SH-SY5Y (cell line): ENCODE data around the gene DSCAML1.
A peak's percentile ranks its signal among the peaks of the same experiment; 100 is the strongest.

Experiments used
- GATA2 ChIP-seq: IDR thresholded peaks from 2 replicates; pipeline ENCODE4 v1.6.1; 2011; ENCODE audit warnings: mild to moderate bottlenecking, low read depth, low read length
- GATA3 ChIP-seq: IDR thresholded peaks from 2 replicates; pipeline ENCODE4 v1.6.1; 2011; ENCODE audit warnings: low read depth, mild to moderate bottlenecking, low read length, moderate library complexity

Gene DSCAML1

DNA sequence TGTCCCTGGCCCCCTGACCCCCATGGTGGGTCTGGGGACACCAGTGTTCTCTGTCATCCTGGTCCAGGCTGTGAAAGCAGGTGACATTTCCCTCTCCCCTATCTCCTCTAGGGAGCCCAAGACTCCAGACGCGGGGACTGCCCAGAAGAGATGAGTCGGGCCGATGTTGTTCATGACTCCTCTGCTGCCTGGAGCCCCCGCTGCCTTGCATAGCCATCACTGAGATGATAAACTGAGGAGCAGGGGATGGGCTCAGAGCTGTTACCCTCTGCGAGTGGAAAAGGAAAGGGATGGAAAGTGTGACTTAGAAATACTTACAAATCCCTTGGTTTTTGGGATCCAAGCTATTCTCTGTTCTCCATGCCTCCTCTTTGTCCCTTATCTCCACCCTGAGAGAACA lies 209.6 kb downstream of the DSCAML1 start:
- no peak for TF ChIP-seq GATA3
- TF ChIP-seq GATA2 = no peak

DNA sequence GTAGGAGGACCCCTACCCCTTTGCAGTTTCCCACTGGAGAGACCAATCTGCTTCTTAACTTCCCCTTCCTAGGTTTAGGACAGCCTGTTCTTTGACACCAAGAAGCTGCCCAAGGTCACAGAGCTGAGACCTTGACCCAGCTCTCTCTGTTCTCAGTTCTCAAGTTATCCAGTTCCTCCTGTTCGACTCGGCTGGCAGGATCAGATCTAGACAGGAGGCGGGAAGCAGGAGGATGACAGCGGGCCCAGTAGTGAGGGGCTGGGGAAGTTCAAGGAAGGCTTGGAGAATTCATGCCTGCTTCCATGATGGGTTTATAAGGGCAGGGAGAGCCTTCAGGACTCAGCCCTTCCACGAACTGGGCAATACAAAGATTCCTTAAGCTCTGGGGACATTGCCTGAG lies 210.6 kb downstream of the DSCAML1 start:
- TF ChIP-seq GATA2 (no peak), GATA3 (no peak)

DNA sequence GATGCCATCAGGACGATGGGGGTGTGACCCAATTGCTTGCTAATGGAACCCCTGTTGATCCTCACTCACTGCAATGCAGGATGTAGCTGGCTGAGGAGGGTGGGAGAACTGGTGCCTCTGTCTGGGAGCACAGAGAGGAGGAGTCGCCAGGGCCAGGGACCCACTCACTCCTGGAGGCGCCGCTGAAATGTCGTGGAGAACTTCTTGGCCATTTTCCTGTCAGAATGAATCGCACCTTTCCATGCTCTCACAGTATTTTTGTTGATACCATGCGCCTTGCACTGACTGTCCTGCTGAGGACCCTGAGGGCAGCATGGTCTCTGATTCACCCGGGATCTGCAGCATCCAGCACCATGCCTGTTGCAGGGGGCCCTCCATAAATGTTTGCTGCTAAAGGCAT lies 211.4 kb downstream of the DSCAML1 start:
- no peak for TF ChIP-seq GATA2
- no peak for TF ChIP-seq GATA3

DNA sequence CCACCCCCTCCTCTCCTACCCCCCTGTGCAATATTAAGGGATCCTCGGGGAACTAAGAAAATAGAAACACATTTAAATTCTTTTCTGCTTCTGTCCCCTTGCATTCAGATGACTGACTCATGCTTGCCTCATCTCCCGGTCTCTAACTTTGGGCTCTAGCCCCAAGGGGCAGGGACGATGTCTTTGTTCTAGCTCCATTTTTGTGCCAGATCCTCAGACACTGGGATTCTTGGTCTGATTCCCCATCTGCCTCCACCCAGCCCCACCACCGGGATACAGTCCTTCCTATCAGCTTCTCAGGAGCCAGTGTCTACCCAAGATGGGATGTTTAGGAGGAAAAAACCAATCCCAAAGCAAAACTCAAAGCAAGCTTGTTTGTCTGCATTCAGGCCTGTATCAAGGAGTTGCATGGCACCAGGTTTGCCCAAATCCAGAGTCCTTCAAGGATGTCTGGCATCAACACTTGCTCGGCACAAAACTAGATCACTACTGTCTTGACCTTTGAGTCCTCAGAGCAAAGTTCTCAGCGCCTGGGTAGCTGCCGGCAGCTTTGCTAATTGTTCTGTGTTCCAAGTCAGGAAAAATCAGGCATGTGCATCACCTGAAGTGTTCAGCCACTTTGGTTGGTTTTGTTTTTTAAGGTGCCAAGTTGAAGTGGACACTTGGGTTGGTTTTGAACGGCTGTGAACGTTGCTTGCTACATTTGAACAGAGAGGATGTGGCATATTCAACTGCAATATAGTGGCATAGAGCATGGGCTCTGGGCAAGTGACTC lies 212.8 kb downstream of the DSCAML1 start:
- TF ChIP-seq GATA2 (no peak), GATA3 (no peak)

DNA sequence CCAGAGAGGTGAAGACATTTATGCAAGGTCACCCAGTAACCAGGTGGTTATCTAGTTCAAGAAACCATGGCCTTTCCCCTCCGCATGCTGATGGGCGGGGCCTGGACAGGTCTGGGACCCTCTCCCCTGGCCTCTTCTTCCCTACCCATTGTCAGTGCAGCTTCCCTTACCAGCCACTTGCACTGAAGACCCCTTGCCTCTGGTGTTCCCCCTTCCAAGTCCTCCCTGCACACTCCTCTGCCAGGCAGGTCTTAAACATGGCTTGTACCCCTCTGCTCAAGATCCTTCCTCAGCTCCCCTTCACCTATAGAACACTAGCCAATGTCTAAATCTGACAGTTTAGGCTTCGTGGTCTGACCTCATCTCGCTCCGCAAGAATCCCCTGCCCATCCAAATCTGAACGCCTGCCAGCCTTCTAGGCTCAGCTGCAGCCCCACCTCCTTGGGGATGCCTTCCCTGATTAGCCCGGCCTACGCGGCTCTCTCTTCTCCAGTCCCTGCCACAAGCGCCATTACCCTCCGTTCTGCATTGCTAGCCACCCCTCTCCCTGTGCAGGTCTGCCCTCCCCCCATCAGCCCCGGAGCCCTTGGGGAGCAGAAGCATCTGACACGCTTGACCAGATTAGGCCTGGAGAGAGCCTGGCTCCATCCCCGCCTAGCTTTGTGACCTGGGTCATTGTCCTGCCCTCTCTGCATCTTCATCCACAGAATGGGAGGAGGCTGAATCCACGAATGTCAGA lies 213.8 kb downstream of the DSCAML1 start:
- TF ChIP-seq GATA2 (no peak), GATA3 (no peak)

DNA sequence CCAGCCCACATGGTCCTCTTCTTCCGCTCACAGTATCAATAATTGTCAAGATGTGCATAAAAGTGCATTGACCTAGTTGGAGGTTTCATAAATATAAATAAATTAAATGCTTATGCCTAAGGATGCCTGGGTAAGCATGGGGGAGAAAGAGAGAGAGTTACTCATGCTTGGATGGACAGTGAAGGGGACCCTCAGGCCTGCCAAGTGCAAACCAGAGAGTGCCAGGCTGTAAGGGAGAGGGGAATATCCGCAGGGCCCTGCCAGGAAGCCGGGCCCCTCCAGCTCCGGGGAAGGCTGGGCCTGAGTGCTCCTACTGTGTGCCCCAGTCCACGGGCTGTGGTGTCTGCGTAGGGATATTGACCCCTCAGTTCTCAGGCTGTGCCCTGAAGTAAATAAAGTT lies 214.6 kb downstream of the DSCAML1 start:
- TF ChIP-seq GATA3 = no peak
- TF ChIP-seq GATA2 = no peak

DNA sequence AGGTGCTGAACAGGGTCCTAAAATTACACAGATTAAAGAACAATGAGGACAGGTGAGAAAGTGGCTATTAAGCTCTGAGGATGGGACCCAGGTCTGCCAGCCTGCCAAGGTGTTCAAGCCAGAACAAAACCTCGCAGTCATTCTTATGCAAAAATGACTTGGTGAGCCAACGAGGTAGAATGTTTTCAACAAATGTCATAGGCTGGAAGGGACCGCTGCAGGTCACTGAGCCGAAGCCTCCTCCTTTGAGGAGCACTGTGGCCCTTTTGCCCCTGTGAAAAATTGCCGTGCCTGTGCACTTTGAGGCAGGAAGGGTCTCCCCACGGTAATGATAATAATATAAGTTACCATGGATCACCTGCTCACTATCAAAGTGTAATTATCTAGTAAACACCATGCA lies 216.2 kb downstream of the DSCAML1 start:
- TF ChIP-seq GATA2 (no peak), GATA3 (no peak)

DNA sequence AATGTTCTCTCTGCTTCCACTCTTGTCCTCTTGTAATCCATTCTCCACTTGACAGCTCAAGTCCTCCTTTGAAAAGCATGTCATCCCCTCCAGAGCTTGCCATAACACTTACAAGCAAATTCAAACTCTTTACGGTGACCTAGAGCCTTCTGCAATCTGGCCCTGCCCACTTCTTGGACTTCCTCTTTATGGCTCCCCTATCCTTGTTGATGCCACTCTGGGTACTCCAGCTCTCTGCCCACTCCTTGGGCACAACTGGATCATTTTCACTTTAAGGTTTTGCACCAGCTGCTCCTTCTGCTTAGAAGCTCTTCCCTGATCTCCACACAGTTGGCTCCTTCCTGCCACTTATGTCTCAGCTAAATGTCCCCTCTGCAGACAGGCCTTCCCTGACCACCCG lies 217.9 kb downstream of the DSCAML1 start:
- TF ChIP-seq GATA2 (no peak), GATA3 (no peak)

DNA sequence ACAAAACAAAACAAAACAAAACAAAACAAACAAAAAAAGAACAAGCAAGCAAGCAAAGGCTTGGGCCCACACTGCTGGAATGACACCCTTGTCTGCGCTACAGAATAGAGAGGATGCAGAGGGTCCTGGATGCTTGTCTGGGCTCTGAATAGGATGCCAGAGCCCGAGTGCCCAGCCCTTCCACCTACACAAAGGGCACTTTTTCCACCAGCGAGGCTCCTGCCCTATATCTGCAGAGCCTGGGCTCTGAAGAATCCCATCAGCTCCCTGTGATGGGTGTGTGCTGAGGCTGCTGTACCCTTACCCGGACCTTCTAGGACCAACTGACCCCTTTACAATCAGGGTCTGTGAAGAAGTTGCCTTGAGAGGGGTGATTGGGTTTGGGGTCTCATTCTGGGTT lies 221.2 kb downstream of the DSCAML1 start:
- TF ChIP-seq GATA2 (no peak), GATA3 (no peak)

DNA sequence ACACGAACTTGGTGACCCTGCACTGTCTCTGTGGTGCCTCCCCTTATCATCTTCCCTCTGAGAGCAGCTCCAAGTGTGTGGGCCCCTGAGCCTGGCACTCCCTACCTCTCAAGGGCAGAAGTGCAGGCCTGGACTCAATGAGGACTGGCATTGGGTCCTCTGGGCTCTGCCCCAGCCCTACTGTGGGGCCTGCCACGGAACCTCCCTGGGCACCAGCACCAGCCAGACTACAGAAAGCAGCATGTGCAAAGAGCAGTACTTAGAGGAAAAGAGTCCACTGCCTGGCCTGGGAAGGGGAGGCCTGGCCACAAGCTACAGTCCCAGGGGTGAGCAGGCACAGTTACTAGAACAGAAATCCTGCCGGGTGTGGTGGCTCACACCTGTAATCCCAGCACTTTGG lies 222.5 kb downstream of the DSCAML1 start:
- no peak for TF ChIP-seq GATA2

DNA sequence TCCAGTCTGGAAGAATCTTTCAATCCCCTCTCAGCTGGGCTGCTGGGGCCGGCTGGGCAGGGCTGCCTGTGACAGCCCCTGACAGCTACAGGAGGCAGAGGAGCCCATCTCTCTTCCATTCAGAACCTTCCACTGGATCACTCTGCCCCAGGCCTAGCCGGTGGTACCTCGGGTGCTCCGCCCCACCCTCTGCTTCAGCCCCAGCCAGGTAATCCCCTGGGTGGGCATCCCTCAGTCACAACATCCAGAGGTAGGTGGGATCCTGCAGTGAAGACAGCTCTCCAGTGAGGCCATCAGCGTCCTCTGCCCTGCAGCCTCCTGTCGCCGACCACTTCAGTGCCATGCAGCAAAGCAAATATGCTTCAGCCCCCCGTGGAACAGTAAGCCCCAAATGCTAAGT lies 223.7 kb downstream of the DSCAML1 start:
- no peak for TF ChIP-seq GATA2
- TF ChIP-seq GATA3 = no peak

DNA sequence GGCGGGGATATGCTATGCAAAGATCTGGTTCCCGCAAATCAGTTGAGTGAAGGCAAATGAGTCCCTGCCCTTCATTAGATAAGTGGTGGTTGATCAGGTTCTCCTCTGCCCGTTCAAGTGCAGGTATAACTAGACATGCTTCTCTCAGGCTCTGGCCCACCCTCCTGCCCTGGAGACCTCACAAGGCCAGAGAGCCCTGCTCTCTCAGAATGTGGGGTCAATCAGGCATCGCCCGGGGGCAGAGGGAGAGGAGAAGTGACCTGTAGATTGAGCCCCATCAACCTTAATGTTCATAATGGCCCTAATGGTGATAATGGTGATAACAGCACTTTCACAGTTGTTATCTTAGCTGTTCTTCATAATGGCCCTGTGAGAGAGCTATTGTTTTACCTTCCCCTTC lies 224.3 kb downstream of the DSCAML1 start:
- TF ChIP-seq GATA2 (peak; percentile 33), GATA3 (no peak)

DNA sequence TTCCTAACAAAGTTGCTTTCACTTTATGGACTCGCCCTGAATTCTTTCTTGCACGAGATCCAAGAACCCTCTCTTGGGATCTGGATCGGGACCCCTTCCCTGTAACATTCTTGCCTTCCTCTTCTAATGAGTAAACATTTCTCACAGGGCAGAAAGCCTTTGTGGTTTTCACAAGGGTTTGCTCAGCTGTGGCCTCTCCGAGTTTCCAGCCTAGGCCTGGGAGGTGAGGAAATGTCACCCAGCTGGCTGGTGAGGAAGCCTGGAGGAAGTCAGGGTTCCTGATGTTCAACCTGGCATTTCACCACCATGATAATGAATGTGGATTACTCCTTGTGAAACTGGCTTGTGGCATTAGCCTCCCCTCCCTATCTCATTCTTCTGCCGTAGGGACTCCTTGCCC lies 224.9 kb downstream of the DSCAML1 start:
- TF ChIP-seq GATA2 (no peak), GATA3 (no peak)

DNA sequence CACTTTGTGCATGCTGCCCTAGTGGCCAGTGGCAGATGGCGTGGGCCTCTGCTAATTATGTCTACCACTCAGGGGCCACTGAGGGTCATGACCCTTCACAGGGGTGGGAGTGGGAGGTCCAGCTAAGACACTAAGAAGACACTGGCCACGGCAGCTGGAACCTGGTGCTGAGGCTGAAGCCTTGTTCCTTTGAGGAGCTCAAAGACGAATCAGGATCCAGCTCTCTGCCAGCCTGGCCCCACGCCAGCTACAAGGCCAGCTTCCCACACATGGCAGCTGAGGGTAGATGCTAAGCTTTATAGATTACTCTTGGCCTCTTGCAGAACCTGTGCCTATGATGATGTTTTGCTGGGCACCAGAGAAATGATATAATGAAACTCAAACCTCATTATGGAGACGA lies 226.3 kb downstream of the DSCAML1 start:
- TF ChIP-seq GATA2 (no peak), GATA3 (no peak)

DNA sequence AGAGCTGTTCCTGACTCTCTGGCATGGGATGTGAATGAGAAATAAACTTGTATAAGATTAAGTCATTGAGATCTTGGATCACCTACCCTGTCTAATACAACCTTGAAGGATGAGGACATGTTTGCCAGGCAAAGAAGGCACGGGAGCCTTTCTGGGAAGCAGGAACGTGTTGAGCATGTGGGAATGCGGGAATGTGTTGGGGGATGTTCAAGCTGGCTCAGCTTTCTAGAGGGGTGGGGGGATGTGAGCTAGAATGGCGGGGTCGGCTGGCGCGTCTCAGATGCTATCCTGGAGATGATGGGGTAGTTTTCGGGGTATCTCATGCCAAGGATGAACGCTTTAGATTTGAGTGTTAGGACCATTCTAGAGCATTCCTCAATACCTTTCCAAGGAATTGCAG lies 227.1 kb downstream of the DSCAML1 start:
- TF ChIP-seq GATA3 = no peak
- TF ChIP-seq GATA2 = no peak
